ENCODE measurements around the gene PHACTR1.

The PHACTR1 gene

DNA sequence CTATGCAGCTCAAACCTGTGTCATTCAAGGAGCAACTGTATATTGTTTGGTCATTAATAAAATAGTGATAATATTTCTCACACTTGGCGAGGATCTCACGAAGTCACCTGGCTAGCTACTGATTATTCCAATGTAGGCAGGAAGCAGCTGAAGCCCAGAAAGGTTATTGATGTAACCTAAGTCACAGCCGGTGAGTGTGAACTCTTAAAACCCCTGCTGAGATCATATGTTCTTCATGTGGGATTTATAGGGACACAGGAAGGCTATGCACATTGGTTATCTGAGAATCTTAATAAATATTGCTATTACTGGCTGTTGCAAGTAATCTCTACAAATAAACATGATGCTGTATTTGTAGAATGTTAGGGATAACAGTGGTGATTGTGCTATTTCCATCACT, 450.3 kb downstream of the PHACTR1 start:
- no peak for DNase-seq

DNA sequence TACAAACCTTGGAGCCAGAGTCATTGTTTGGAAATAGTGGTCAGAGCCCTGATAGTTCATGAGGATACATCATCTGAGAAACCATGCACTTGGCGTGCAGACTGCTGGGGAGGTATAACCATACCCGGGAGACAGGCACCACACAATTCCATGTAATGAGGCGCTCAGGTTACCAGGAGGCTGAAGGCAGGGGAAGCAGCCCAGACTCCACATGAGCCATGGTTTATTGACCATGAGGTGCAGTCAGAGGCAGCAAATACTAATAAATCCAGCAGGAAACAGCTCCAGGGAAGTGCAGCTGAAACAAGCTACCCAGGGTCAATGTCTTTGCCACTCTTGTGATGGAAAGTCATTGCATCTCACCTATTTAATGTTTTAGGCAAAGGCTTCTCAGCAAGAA, 455.7 kb downstream of the PHACTR1 start:
- DNase-seq, result no peak

DNA sequence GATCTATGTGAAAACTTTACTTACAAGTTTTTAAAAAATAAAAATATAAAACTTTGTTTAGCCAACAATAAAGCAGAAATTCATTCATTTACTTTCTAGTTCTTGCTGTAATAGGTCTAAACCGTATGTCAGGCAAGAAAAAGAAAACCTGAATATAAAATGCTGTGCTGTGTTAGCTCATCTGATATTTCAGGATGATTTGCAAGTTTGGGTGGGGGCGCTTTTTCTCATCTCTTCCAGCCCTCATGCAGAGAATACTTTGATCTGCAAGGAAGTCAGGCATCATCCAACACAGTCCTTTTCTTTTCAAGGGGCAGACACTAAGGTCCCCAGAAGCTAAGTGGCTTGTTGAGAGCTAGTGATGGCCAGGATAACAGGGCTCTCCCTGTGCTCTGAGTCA, 458.5 kb downstream of the PHACTR1 start:
- no peak for DNase-seq

DNA sequence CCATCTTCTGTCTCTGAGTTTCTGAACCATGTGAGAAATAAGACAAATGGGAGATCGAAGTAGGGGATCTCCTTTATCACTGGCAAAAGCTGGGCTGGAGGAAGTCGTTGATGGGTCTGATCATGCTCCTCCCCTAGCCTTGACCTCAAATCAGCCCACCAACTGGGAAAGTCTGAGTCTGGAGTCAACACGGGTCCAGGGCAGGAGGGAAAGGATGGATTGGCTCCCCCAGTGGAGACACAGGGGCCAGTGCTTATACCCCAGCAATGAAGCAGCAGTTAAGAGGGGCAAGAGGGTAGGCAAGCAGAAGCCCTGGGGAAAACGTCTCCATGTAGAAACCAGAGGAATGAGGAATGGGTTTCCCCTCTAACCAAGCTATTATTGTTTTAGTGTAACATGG, 459.2 kb downstream of the PHACTR1 start:
- DNase-seq, result no peak

DNA sequence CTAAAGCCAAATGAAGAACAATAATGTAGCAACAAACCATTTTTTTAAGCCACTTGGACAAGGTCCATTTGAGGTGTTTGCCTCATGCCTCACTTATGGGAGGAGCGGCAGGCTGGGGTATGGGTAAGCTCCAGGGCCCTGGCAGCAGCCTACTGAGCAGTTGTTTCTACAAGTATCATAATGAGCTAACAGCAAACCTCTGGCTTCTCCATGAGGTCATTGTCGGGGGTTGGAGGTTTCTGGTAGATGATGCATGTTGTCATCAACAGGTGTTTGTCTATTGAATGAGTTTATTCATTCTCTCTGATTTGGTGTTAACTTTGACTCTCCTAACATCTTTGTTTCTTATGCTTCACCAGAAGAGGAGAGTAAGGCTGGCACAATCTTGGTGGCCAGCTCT, 461.1 kb downstream of the PHACTR1 start:
- DNase-seq, result no peak

DNA sequence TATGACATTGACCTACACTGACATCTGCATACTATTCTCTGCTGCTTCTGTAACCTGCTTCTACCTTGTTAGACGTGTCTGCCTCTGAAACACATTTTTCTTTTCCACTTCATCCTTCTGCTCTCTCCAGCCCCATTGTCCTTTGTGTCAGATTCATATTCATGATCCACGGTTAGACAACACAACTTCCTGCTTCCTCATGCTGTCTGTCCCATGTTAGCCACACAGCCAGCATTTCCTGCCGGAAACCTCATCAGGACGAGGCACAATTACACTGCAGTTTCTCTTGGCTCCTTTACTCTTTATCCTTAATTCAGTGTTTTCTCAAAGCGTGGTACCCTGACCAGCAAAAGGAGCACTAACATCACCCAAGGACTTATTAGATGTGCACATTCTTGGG, 461.5 kb downstream of the PHACTR1 start:
- DNase-seq, result no peak

DNA sequence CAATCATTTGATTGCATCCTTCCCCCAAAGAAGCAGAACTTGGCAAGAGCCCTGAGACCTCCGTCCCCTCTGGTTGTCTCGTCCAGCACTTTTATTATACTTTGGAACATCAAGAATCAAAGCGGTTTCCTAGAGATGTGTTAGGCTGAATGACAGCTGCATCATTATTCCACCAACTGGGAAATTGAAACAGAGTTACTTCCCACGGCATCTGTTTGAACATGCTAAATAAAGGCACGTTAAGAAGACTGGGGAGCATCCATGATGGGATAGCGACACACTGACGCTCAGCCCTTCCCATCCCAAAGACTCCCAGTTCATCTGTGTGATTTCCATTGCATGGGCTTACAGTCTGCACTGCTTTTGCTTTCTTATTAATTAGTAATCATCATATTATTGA, 464.0 kb downstream of the PHACTR1 start:
- DNase-seq, result no peak

DNA sequence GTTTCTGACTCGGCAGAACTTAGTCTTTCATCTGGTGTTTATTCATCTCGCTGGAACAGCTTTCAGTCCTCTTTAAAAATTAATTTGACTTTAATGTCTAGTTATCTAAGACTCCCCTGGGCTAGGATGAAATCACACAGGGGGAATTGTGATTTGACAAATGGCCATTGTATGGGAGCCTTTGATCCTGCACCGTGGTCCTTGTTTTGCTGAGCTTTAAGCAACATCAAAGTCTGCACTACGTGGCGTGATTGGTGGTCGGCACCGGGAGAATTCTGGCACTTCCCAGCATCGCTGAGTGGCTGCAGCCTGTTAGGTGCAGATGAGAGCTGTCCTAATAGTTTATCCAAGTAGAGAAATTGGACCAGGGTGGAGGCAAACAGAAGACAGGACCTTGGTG, 464.8 kb downstream of the PHACTR1 start:
- DNase-seq, result no peak

DNA sequence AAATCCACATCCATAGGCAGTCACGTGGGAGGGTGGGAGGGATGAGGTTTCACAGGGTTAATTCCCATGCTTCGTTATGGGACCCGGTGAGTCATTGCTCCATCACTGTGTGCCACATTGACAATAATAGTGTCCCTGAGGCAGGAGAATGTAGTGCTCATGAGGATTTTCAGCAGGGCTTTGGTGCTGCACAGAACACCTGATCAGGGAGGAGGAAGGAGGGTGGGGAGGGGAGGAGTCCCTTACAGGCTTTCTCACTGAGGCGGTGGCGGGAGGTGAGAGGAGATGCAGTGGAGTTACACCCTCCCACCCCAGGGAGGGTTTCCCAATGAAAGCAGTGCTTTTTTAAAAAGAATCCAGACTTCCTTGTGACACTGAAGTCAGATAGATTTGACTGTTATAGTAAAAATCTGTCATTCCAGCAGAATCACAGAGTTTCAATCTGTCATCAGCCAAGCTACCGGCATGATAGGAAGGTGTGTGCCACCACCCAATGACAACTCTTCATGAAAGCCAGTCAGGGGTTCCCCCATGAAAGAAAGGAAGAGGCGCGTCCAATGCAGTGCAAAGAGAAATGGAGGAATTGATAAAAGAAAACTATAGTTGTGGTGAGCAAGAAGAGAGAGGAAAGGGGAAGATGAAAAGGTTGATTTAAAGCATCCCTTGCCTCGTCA, 467.0 kb downstream of the PHACTR1 start:
- DNase-seq, result no peak

DNA sequence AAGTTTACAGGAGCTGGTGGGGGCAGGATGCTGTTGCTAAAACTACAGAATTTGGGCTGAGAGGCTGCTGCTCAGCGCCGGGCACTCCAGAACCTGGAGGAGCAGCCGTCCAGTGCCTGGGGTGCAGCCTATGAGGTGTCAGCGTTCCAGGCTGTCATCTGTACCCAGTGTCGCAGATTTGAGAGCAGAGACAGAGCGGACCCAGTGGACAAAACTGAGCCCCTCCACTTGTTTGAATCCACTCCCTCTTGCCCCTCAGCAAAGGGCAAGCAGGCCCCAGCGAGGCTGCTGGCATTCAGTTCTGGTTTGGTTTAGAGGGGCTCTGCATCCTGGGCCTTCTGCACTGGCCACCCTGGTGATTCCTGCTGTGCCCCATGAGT, 467.5 kb downstream of the PHACTR1 start:
- DNase-seq, result no peak

DNA sequence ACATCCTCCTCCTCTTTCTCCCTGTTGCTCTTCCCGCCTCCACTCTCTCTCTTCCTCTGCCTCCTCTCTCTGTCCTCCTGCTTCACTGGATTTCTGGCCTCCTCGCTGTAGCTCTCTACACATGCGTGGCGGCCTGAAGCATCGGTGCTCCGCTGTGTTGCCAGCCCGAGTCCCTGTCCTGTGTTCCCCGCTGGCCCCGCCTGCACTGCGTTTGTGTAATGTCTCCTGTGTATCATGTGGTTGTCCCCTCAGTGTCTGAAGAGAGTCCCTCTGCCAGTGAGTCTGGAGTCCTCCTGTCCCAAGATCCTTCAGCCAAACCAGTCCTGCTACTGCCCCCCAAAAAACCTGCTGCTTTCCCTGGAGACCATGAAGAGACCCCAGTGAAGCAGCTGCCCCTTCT, 468.0 kb downstream of the PHACTR1 start:
- DNase-seq, result no peak

DNA sequence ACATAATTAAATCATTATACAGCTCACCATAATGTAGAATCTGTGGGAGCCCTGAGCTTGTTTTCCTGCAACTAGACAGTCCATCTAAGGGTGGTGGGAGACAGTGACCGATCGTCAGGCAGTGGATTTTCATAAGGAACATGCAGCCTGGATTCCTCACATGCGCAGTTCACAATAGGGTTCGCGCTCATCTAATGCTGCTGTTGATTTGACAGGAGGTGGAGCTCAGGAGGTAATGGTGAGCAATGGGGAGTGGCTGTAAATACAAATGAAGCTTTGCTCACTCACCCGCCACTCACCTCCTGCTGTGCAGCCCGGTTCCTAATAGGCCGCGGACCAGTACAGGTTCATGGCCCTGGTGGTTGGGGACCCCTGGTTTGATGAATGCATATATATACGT, 470.3 kb downstream of the PHACTR1 start:
- DNase-seq, result no peak

DNA sequence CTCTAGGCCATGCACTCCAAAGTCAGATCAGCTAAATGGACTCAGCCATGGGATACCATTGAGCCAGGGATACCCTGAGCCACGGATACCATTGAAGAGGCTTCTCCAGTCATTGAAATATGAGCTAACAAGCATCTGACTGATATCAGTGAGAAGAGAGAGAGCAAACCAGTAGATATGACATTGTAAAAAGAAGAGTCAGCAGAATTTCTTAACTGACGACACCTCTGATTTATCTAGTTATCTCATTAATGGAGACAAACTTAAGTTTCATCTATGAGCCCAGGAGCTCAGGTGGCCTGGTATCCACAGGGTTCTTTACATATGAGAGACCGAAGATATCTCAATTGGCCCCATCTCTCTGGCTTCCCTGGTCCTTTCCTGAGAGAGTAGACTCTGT, 471.1 kb downstream of the PHACTR1 start:
- DNase-seq, result no peak

DNA sequence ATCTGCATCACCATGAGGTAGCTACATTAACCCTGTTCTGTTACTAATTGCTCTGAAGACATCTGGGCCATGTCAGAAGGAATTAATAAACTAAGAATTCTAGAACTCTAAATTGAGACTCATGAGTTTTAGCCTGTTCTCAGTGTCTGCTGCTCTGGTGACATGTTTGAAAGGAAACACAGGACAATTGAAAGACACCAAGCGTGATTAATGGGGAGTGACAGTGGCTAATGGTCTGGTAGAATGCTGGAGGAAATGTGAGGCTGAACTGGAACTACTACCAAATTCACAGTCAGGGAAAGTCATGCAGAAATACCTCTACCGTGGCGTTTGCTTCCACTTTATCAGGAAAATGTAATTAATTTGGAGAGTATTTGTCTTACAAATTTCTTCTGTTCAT, 471.7 kb downstream of the PHACTR1 start:
- DNase-seq, result no peak

DNA sequence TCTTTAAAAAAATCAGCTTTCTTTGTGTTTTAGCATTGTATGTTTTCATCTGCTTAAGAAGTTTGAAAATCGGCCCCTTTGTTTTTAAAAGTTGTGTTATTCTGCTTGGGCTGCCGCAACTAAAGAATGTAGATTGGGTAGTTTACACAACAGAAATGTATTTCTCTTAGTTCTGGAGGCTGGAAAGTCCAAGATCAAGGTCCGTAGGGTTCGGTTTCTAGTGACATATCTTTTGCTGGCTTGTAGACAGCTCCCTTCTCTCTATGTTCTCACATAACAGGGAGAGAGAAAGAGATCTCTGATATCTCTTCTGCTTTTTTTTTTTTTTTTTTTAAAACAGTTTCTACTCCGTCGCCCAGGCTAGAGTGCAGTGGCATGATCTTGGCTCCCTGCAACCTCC, 473.1 kb downstream of the PHACTR1 start:
- no peak for DNase-seq

DNA sequence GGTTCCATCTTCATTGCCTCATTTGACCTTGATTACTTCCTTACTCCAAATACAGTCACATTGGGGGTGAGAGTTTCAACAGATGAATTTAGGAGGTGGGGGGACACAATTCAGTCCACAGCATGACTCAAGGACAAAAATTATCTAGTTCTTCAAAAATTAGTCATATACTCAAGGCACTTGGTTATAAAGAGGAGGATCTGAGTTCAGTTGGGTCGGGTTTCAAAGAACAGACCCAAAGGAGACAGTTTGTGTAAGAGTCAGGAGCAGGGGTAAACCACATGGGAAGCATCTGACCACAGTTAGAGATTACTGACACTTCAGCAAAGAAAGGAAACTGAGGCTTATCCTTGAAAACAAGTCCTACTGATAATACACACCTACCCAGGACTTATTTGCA, 473.8 kb downstream of the PHACTR1 start:
- DNase-seq, result no peak

DNA sequence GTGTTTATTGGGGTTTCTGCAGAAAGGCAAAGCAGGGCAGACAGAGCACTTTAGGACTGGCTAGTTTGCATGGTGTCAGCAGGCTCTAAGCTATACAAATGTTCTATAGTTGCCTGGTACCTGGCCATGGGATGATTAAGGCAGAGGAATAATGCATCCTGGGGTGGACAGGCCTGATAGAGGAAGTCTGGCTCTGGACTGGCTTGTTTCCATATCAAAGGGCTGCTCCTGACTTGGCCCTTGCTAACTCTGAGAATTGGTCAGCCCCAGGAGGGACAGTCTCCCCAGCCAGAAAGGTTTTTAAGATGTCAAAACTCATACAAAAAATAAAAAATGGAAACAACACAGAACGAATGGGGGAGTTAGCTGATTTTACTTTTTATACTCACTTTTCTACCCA, 474.9 kb downstream of the PHACTR1 start:
- DNase-seq, result no peak

DNA sequence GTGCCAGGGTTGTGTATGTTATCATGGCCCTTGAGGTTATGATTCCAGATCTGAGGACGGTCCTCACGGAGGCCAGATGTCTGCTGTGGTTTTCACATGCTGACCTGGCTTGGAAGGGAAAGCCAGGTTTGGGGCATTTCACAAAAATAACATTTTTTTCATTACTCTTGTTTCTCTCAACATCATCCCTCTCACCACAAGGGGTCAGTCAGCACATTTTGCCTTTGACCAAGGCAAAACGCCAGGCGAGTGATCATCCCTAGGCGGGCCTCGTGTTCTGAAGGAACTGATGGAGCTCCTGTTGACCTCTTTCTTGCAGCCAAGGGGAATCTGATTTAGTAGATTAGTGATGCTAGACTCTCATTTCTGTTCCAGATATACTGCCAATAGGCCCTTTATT, 478.3 kb downstream of the PHACTR1 start:
- DNase-seq, result no peak

DNA sequence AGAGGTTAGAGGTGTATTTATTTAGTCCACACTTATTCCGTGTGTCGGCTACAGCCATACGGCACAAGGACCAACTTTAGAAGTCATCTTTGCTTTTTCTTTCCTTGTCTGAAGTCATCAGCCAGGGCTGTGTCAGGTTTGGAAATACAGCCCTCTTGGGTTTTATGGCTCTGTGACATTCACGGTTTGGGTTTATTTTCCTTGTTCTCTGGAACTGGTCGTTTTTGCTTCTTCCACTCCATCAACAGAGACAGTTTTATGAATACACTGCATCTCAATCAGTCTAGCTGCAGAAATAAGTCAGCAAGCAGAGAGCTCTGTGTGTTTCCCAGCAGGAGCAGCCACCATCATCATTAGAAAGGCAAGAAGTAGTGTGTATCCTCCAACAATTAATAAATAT, 479.2 kb downstream of the PHACTR1 start:
- no peak for DNase-seq

DNA sequence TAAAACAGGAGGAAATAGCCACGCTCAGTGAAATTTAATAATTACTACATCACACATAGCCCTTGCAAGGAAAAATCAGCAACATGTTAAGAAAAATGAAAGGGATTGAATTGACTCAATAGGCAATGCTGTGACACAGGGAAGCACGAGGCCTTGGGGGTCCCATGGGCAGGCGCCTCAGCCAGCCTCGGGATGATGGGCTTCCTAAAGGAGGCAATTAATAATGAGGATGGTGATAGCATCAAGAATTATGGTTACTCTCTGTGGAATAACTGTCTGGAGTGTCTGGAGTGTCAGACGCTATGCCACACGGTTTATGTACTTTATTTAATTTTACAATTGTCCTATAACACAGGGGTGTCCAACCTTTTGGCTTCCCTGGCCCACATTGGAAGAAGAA, 481.6 kb downstream of the PHACTR1 start:
- no peak for DNase-seq

DNA sequence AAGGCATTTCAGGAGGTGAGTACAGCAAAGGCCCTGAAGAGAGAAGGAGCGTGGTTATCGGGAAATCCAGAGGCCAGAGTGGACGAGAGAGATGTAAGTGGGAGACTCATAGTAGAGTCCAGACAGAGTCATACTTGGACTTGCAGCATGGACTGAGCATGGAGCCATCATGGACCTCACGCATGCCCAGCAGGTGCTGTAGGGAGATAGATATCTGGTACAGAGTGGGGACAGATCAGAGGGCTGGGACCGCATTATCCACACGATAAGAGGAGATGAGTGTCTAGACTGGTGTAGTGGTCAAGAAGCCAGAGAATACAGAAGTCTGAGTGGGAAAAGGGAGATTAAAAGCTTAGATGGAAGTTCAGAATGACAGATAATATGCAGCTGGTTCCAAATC, 484.8 kb downstream of the PHACTR1 start:
- no peak for DNase-seq

DNA sequence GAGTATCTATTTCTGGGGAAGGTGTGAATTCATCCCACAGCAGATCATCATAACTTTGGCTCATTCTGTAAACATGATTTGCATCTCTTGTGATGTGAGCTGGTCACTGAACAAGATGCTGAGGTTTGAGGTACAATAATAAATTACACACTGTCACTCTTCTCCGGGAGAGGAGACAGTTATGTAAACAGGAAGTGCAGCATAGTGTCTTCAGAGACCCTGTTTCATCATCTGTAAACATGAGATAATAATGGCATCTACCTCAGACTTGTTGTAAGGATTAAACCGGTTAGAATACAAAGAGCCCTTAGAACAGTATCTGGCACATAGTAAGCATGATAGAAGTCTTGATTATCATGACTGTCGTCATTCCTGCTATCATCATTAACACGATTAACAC, 486.6 kb downstream of the PHACTR1 start:
- DNase-seq, result no peak

DNA sequence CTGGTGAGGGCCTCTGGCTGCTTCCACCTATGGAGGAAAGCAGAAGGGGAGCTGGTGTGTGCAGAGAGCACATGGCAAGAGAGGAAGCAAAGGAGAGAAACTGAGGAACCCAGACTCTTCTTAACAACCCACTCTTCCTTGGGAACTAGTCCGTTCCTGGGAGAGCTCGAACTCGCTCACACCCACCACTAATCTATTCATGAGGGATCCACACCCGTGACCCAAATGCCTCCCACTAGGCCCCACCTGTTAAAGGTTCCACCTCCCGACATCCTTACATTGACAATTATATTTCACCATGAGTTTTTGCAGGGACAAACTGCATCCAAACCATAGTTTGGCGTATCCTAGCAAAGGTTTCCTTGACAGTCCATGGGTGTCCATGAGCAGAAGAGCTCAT, 488.5 kb downstream of the PHACTR1 start:
- no peak for DNase-seq

DNA sequence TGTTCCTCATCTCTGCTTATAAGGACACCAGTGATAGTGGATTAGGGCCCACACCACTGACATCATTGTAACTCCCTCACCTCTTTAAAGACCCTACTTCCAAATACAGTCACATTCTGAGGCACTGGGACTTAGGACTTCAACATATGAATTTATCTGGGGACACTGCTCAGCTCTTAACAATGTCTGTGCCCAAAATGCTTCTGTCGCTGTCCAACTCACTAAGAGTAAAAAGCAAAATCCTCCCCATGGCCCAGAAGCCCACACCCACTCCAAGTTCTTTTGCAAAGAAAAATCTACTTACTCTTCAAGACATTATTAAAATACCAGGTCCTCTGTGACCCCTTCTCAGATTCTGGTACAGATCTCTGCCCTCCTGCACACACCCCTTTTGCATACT, 495.5 kb downstream of the PHACTR1 start:
- no peak for DNase-seq

DNA sequence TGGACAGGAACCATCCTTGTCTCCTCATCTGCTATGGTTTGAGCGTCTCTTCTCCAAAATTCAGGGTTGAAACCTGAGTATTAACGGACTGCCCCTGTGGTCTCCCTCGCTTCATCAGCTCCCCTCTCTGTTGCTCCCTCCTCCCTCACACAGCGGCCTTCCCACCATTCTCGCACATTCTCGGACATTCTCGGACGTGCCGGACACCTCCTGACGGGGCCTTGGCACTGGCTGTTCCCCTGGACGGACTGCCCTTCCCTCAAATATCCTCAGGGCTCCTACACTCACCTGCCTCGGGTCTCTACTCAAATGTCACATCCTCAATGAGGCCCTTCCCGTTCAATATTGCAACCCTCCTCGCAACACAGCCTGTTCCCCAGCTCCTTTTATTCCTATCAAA, 496.0 kb downstream of the PHACTR1 start:
- DNase-seq, result no peak

DNA sequence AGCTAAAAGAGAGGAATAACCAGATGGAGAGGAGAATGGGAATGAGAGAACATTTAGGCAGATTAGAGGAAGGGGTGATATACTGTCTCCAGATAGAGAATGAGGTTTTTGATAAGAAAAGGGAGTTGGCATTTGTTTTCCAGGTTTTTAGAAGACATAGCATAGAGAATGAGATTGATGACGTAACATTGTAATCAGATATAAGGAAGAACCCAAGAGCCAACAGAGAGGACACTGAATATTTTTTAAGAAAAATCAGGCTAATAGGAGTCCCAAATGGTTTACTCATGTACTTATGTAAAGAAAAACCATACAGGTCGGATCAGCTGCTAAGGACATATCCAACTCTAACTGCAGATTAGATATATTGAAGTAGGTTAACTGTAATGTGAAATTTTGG, 498.8 kb downstream of the PHACTR1 start:
- DNase-seq, result no peak

All from NCI-H1436 (cell line).